ENCODE results near the gene DUS4L. TPM values are rescaled to one million over a fixed set of nuclear protein-coding genes. Genes with fewer than 3 reads are reported as not detected.

The DUS4L gene
- total RNA-seq, 1 experiment from 2014 or later, result 9.1 TPM

- Histone ChIP-seq H3K27ac (ENCODE audit: low read length) (no peak overlapping the region), H3K9me3 (ENCODE audit: control insufficient read depth, insufficient read depth, low read depth, low read length) (no peaks in the 10 kb centered on the region), H3K27me3 (ENCODE audit: control insufficient read depth, insufficient read depth, low read length) (no peaks in the 10 kb centered on the region), H3K4me3 (ENCODE audit: low read depth in 2 of 2, low read length in 2 of 2) (no peak overlapping the region), H3K36me3 (ENCODE audit: control insufficient read depth, insufficient read depth, low read length) (no peaks in the 10 kb centered on the region), H3K4me1 (ENCODE audit: control insufficient read depth, insufficient read depth, low read length) (no peaks in the 10 kb centered on the region)
- ChIA-PET POLR2A (no interaction called here), CTCF (no interaction called here)
- no peak for DNase-seq (ENCODE audit: low read depth, low spot score)
- no peak for TF ChIP-seq TCF7L2 (IDR thresholded peaks at IDR 0.05; ENCODE audit: low read depth, low read length)
- no peak for TF ChIP-seq REST (IDR thresholded peaks at IDR 0.05; ENCODE audit: insufficient read depth in 1 of 2, low read depth in 2 of 2, low read length in 1 of 2)
- TF ChIP-seq SIN3A (IDR thresholded peaks at IDR 0.05; ENCODE audit: borderline replicate concordance, insufficient read depth, low read depth, low read length), result no peak
- TF ChIP-seq POLR2AphosphoS5 (IDR thresholded peaks at IDR 0.05; ENCODE audit: low read depth, low read length), result no peak
- TF ChIP-seq, protein P1, sequence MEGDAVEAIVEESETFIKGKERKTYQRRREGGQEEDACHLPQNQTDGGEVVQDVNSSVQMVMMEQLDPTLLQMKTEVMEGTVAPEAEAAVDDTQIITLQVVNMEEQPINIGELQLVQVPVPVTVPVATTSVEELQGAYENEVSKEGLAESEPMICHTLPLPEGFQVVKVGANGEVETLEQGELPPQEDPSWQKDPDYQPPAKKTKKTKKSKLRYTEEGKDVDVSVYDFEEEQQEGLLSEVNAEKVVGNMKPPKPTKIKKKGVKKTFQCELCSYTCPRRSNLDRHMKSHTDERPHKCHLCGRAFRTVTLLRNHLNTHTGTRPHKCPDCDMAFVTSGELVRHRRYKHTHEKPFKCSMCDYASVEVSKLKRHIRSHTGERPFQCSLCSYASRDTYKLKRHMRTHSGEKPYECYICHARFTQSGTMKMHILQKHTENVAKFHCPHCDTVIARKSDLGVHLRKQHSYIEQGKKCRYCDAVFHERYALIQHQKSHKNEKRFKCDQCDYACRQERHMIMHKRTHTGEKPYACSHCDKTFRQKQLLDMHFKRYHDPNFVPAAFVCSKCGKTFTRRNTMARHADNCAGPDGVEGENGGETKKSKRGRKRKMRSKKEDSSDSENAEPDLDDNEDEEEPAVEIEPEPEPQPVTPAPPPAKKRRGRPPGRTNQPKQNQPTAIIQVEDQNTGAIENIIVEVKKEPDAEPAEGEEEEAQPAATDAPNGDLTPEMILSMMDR (IDR thresholded peaks at IDR 0.05), result no peak
- no peak for ATAC-seq
- in situ Hi-C loops (cut with HindIII; ENCODE audit: low pct_unique_long_range_greater_than_20kb, low sequenced_read_pairs) (no loop called here), intact Hi-C loops (cut with micrococcal nuclease; ENCODE audit: unreplicated experiment) (no loop called here)
- no TSS peak for BruUV-seq (replicated peaks)
Measured at GRCh38 chr7:107544848-107545591, 18.8 kb upstream of the DUS4L start.

DNA sequence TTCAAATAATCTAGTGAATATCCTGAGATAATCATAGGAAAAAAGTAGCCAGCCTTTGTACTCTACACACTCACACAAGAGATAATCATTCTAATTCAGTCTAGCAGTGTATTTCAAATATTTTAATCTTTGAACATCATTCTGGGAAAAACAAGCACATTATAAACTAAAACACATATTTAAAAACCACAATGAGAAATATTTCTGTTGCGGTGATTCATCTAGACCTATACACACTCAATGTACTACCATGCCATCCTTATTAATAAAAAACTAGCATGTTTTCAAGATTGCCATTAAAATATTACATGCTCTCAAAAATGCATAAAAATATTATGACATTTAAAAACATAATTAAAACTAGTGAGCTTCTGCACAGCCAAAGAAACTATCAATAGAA is 11.8 kb upstream of the DUS4L start:
- DNase-seq (ENCODE audit: low read depth, low spot score), result no peak
- TF ChIP-seq SIN3A (IDR thresholded peaks at IDR 0.05; ENCODE audit: borderline replicate concordance, insufficient read depth, low read depth, low read length) (no peak), POLR2AphosphoS5 (IDR thresholded peaks at IDR 0.05; ENCODE audit: low read depth, low read length) (no peak), TCF7L2 (IDR thresholded peaks at IDR 0.05; ENCODE audit: low read depth, low read length) (no peak)
- TF ChIP-seq, protein P1 (IDR thresholded peaks at IDR 0.05), result no peak
- Histone ChIP-seq H3K4me1 (ENCODE audit: control insufficient read depth, insufficient read depth, low read length) (no peaks in the 10 kb centered on the region), H3K9me3 (ENCODE audit: control insufficient read depth, insufficient read depth, low read depth, low read length) (no peaks in the 10 kb centered on the region), H3K36me3 (ENCODE audit: control insufficient read depth, insufficient read depth, low read length) (no peaks in the 10 kb centered on the region), H3K4me3 (ENCODE audit: low read depth in 2 of 2, low read length in 2 of 2) (no peak overlapping the region), H3K27me3 (ENCODE audit: control insufficient read depth, insufficient read depth, low read length) (no peaks in the 10 kb centered on the region), H3K27ac (ENCODE audit: low read length) (no peak overlapping the region)
- in situ Hi-C loops (cut with HindIII; ENCODE audit: low pct_unique_long_range_greater_than_20kb, low sequenced_read_pairs) (no loop called here), intact Hi-C loops (cut with micrococcal nuclease; ENCODE audit: unreplicated experiment) (no loop called here)
- CTCF ChIA-PET, result no interaction called here
- no peak for ATAC-seq
- BruUV-seq (replicated peaks), result no TSS peak
- POLR2A ChIA-PET, result no interaction called here
